Measurements from ENCODE around the gene LCA5L. TPM values are rescaled to one million over a fixed set of nuclear protein-coding genes. Genes with fewer than 3 reads are reported as not detected.
"Not testable (repeated sequence)": the region's sequence is repeated elsewhere in the genome, so short reads cannot be mapped to it uniquely, and the experiment has no call there.

Gene LCA5L
- polyA plus RNA-seq, 1 donor = 2.0 TPM

DNA sequence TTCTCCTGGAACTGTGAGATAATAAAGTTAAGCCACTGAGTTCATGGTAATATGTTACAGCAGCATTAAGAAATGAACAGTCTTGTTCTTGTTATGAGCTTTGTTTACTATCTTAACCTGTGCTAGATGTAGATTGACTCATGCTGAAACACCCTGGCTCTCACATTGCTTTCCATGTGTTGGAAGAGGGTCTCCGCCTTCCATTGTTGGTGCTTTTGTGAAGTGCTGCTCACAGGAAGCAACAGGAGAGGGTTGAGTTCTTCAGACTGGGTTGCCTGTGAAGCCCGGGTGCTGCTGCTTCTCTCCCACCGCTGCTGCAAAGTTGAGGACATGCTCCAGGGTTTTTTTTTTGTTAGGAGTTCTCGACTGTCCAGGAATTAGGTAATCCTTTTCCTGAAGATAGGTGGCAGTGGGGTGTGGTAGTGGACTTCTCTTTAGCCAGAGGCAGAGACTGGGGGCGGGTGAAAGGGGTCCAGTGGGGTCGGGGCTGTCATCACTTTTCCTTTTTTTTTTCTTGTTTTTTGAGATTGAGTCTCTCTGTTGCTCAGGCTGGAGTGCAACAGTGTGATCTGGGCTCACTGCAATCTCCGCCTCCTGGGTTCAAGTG, 68.0 kb downstream of the LCA5L start:
- DNase-seq = no peak
- no CpG with 5 or more reads among the region's 7 CpGs for WGBS (ENCODE audit: insufficient coverage, low lambda C conversion rate)

DNA sequence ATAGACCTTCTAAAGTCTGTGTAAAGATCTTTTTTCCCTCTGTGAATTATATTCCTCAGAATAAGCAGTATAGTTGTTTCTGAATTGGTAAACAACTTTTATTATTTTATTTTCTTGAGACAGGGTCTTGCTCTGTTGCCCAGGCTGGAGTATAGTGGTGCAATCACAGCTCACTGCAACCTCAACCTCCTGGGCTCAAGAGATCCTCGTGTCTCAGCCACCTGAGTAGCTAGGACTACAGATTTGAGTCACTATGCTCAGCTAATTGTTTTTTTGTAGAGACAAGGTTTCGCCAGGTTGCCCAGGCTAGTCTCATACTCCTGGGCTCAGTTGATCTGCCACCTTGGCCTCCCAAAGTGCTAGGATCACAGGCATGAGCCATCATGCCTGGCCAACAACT, 70.1 kb downstream of the LCA5L start:
- no peak for DNase-seq
- no CpG with 5 or more reads among the region's 2 CpGs for WGBS (ENCODE audit: insufficient coverage, low lambda C conversion rate)
- Histone ChIP-seq H3K9me3 (ENCODE audit: control insufficient read depth, low read depth, low read length) (no peaks in the 10 kb centered on the region), H3K27ac (ENCODE audit: low read length) (no peak overlapping the region), H3K4me3 (ENCODE audit: low read length) (no peak overlapping the region), H3K27me3 (ENCODE audit: control insufficient read depth, insufficient read depth, low read length) (no peaks in the 10 kb centered on the region), H3K36me3 (ENCODE audit: control insufficient read depth, insufficient read depth, low read length) (no peaks in the 10 kb centered on the region), H3K4me1 (ENCODE audit: control insufficient read depth, insufficient read depth, low read length) (no peaks in the 10 kb centered on the region)

More for the DNA sequence above, 68.0 kb downstream of the LCA5L start:
- Histone ChIP-seq H3K4me1 (ENCODE audit: control insufficient read depth, insufficient read depth, low read length) (no peaks in the 10 kb centered on the region), H3K36me3 (ENCODE audit: control insufficient read depth, insufficient read depth, low read length) (no peaks in the 10 kb centered on the region), H3K27me3 (ENCODE audit: control insufficient read depth, insufficient read depth, low read length) (no peaks in the 10 kb centered on the region), H3K27ac (ENCODE audit: low read length) (no peak overlapping the region), H3K4me3 (ENCODE audit: low read length) (no peak overlapping the region), H3K9me3 (ENCODE audit: control insufficient read depth, low read depth, low read length) (no peaks in the 10 kb centered on the region)

DNA sequence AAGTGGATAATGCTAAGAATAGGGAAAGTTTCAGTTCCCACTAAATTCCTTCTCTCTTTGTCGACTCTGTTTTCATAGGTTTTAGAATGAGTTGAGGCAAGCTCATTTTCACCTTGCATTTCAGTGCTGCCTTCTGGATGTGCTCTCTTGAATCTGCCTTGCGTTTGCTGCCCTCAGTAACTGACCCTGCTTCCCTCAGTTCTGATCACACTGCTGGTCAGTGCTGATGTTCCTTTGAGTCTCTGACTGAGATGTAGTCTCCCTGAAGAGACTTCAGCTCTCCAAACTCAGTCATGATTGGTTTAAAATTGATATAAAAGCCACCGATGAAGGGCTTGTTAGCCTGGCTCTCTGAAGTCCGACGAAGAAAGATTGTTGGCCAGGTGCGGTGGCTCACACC, 71.5 kb downstream of the LCA5L start:
- Histone ChIP-seq H3K4me3 (ENCODE audit: low read length) (no peak overlapping the region), H3K9me3 (ENCODE audit: control insufficient read depth, low read depth, low read length) (no peaks in the 10 kb centered on the region), H3K27ac (ENCODE audit: low read length) (no peak overlapping the region), H3K27me3 (ENCODE audit: control insufficient read depth, insufficient read depth, low read length) (no peaks in the 10 kb centered on the region), H3K4me1 (ENCODE audit: control insufficient read depth, insufficient read depth, low read length) (no peaks in the 10 kb centered on the region), H3K36me3 (ENCODE audit: control insufficient read depth, insufficient read depth, low read length) (no peaks in the 10 kb centered on the region)
- DNase-seq = no peak
- WGBS (ENCODE audit: insufficient coverage, low lambda C conversion rate) = no CpG with 5 or more reads among the region's 6 CpGs

- no CpG with 5 or more reads among the region's 5 CpGs for WGBS (ENCODE audit: insufficient coverage, low lambda C conversion rate)
- no peak overlapping the region for H3K4me3 ChIP-seq (ENCODE audit: low read length)
- H3K27me3 ChIP-seq (ENCODE audit: control insufficient read depth, insufficient read depth, low read length) = no peaks in the 10 kb centered on the region
- DNase-seq = peak; percentile 49 to 52
- H3K36me3 ChIP-seq (ENCODE audit: control insufficient read depth, insufficient read depth, low read length) = no peaks in the 10 kb centered on the region
- no peaks in the 10 kb centered on the region for H3K9me3 ChIP-seq (ENCODE audit: control insufficient read depth, low read depth, low read length)
- H3K4me1 ChIP-seq (ENCODE audit: control insufficient read depth, insufficient read depth, low read length) = no peaks in the 10 kb centered on the region
- H3K27ac ChIP-seq (ENCODE audit: low read length) = no peak overlapping the region
Observed at GRCh38 chr21:39373634-39374033, 71.9 kb downstream of the LCA5L start.

DNA sequence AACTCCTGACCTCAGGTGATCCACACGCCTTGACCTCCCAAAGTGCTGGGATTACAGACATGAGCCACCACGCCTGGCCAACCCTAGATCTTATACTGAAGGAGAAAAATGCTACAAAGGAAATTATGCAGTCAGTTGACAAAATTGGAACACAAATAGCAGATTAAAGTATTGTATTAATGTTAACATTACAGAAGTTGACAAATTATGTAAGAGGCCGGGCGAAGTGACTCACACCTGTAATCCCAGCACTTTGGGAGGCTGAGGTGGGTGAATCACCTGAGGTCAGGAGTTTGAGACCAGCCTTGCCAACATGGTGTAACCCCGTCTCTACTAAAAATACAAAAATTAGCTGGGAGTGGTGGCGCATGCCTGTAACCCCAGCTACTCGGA, 75.7 kb downstream of the LCA5L start:
- DNase-seq; H3K27me3 ChIP-seq (ENCODE audit: control insufficient read depth, insufficient read depth, low read length); H3K9me3 ChIP-seq (ENCODE audit: control insufficient read depth, low read depth, low read length); H3K36me3 ChIP-seq (ENCODE audit: control insufficient read depth, insufficient read depth, low read length); H3K27ac ChIP-seq (ENCODE audit: low read length); H3K4me1 ChIP-seq (ENCODE audit: control insufficient read depth, insufficient read depth, low read length); H3K4me3 ChIP-seq (ENCODE audit: low read length): not testable (repeated sequence)
- WGBS (ENCODE audit: insufficient coverage, low lambda C conversion rate) = no CpG with 5 or more reads among the region's 7 CpGs

- Histone ChIP-seq H3K4me3 (ENCODE audit: low read length) (no peak overlapping the region), H3K36me3 (ENCODE audit: control insufficient read depth, insufficient read depth, low read length) (no peaks in the 10 kb centered on the region), H3K27me3 (ENCODE audit: control insufficient read depth, insufficient read depth, low read length) (no peaks in the 10 kb centered on the region), H3K4me1 (ENCODE audit: control insufficient read depth, insufficient read depth, low read length) (no peaks in the 10 kb centered on the region), H3K27ac (ENCODE audit: low read length) (no peak overlapping the region), H3K9me3 (ENCODE audit: control insufficient read depth, low read depth, low read length) (no peaks in the 10 kb centered on the region)
- WGBS (ENCODE audit: insufficient coverage, low lambda C conversion rate) = no CpG with 5 or more reads among the region's 2 CpGs
- DNase-seq = no peak
Observed at GRCh38 chr21:39367783-39368182, 77.8 kb downstream of the LCA5L start.

DNA sequence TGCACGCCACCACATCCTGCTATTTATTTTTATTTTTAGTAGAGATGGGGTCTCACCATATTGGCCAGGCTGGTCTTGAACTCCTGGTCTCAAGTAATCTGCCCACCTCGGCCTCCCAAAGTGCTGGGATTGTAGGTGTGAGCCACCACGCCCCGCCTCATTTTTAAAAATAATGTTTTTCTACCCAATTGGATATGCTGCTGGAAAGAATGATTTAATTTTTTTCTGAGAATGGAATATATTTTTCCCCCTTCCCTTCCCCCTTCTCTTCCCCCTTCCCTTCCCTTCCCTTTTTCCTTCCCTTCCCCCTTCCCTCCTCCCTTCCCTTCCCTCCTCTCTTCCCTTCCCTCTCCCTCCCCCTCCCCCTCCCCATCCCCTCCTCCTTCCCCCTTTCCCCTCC, 79.0 kb downstream of the LCA5L start:
- WGBS (ENCODE audit: insufficient coverage, low lambda C conversion rate) = no CpG with 5 or more reads among the region's 4 CpGs
- H3K27me3 ChIP-seq (ENCODE audit: control insufficient read depth, insufficient read depth, low read length) = no peaks in the 10 kb centered on the region
- no peaks in the 10 kb centered on the region for H3K9me3 ChIP-seq (ENCODE audit: control insufficient read depth, low read depth, low read length)
- H3K36me3 ChIP-seq (ENCODE audit: control insufficient read depth, insufficient read depth, low read length) = no peaks in the 10 kb centered on the region
- no peaks in the 10 kb centered on the region for H3K4me1 ChIP-seq (ENCODE audit: control insufficient read depth, insufficient read depth, low read length)
- DNase-seq = no peak
- H3K27ac ChIP-seq (ENCODE audit: low read length) = no peak overlapping the region
- H3K4me3 ChIP-seq (ENCODE audit: low read length) = no peak overlapping the region

DNA sequence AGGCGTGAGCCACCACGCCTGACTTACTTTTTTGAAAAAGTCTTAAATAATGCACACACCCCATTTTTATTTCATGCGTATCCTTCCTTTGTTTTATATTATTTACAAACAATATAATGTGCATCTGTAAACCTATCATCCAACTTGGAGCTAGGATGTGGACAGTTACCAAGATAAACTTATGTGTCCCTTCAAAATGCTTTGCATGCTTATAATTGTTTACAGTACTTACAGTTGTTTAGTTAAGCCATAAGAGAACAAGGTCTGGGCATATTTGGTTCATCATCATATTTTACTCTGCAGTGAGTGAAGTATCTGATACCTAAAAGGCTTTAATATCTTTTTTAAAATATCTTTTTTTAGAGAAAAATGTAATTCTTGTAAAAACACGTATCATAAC, 80.6 kb downstream of the LCA5L start:
- WGBS (ENCODE audit: insufficient coverage, low lambda C conversion rate) = 94% methylated on average over 2 of the region's 4 CpGs
- H3K27me3 ChIP-seq (ENCODE audit: control insufficient read depth, insufficient read depth, low read length) = no peaks in the 10 kb centered on the region
- DNase-seq = no peak
- no peak overlapping the region for H3K27ac ChIP-seq (ENCODE audit: low read length)
- no peaks in the 10 kb centered on the region for H3K4me1 ChIP-seq (ENCODE audit: control insufficient read depth, insufficient read depth, low read length)
- no peaks in the 10 kb centered on the region for H3K9me3 ChIP-seq (ENCODE audit: control insufficient read depth, low read depth, low read length)
- H3K4me3 ChIP-seq (ENCODE audit: low read length) = no peak overlapping the region
- no peaks in the 10 kb centered on the region for H3K36me3 ChIP-seq (ENCODE audit: control insufficient read depth, insufficient read depth, low read length)

GRCh38 chr21:39363607-39364555, 81.7 kb downstream of the LCA5L start:
- no CpG with 5 or more reads among the region's 6 CpGs for WGBS (ENCODE audit: insufficient coverage, low lambda C conversion rate)
- H3K27me3 ChIP-seq (ENCODE audit: control insufficient read depth, insufficient read depth, low read length) = no peaks in the 10 kb centered on the region
- no peaks in the 10 kb centered on the region for H3K36me3 ChIP-seq (ENCODE audit: control insufficient read depth, insufficient read depth, low read length)
- no peaks in the 10 kb centered on the region for H3K9me3 ChIP-seq (ENCODE audit: control insufficient read depth, low read depth, low read length)
- H3K27ac ChIP-seq (ENCODE audit: low read length) = no peak overlapping the region
- no peak overlapping the region for H3K4me3 ChIP-seq (ENCODE audit: low read length)
- DNase-seq = no peak
- no peaks in the 10 kb centered on the region for H3K4me1 ChIP-seq (ENCODE audit: control insufficient read depth, insufficient read depth, low read length)

DNA sequence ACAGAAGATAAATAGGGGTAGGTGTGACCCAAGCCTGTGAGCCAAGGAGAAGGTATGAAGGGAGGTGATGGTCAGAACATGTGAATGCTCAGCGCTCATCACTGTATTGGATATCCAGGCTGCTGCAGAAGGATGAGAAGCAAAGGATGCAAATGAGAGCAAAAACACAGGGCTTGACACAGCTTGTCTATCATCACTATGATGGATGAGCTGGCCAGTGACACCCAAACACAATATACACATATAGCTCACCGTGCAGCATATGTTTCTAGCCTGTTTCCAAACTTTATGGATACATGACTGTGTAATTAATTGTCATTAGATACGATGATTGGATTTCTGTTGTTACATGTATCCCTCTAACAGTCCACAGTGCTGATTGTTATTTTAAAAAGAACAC, 82.8 kb downstream of the LCA5L start:
- H3K27me3 ChIP-seq (ENCODE audit: control insufficient read depth, insufficient read depth, low read length) = no peaks in the 10 kb centered on the region
- no CpG with 5 or more reads among the region's 3 CpGs for WGBS (ENCODE audit: insufficient coverage, low lambda C conversion rate)
- H3K9me3 ChIP-seq (ENCODE audit: control insufficient read depth, low read depth, low read length) = no peaks in the 10 kb centered on the region
- no peak overlapping the region for H3K4me3 ChIP-seq (ENCODE audit: low read length)
- no peaks in the 10 kb centered on the region for H3K36me3 ChIP-seq (ENCODE audit: control insufficient read depth, insufficient read depth, low read length)
- no peak overlapping the region for H3K27ac ChIP-seq (ENCODE audit: low read length)
- no peaks in the 10 kb centered on the region for H3K4me1 ChIP-seq (ENCODE audit: control insufficient read depth, insufficient read depth, low read length)
- no peak for DNase-seq

Measured in large intestine (tissue), 3 donors.